C4-2B (cell line): ENCODE results near the gene ATG9B.

Source experiments
- CTCF ChIP-seq: fragments of 450-650 bp; conservative IDR thresholded peaks from 2 replicates; pipeline ENCODE4 v1.5.1; 2017; ENCODE audit warnings: mild to moderate bottlenecking
- ZFX ChIP-seq: fragments of 450-650 bp; IDR thresholded peaks from 2 replicates; pipeline ENCODE4 v1.6.1; 2017

GRCh38 chr7:150981644-150982043, 42.6 kb downstream of the ATG9B start:
- TF ChIP-seq CTCF (no peak), ZFX (no peak)
